CD4-positive, alpha-beta T cell (primary cell): ENCODE data around the gene LZIC. TPM values are rescaled to one million over a fixed set of nuclear protein-coding genes. Genes with fewer than 3 reads are reported as not detected.

Source experiments
- ATAC-seq: fragments of 200-7000 bp; cut with Tn5 transposase; one replicate; pipeline ENCODE4 v1.10.0; 2022; ENCODE audit warnings: mild to moderate bottlenecking; ENCODE audit not compliant: poor library complexity
- CTCF ChIA-PET: fragments of 350-600 bp; sonication (Branson Sonifier 250); formaldehyde crosslinking; loops from one replicate; lab custom pipeline; 2021; ENCODE audit warnings: antibody characterized with exemption, inconsistent platforms; lab: Charles Lee
- POLR2A ChIA-PET: fragments of 350-600 bp; sonication (Branson Sonifier 250); formaldehyde crosslinking; loops from one replicate; lab custom pipeline; 2021; ENCODE audit warnings: antibody characterized with exemption, inconsistent platforms; lab: Charles Lee
- DNase-seq, 14 experiments: peaks; one replicate each; pipeline ENCODE4 v3.0.0-alpha.2; 2013 to 2020; ENCODE audit warnings: mixed read lengths in 2 of 14
- H3K27ac ChIP-seq, 2 donors: one replicate each; pipeline versions ENCODE4 v1.5.1 to v1.7.0; 2013; ENCODE audit warnings: low read length in 2 of 2, low read depth in 1 of 2, mild to moderate bottlenecking in 1 of 2
- H3K27me3 ChIP-seq, 2 experiments: 1 replicate in 1 of 2; 2 replicates in 1 of 2; pipeline versions ENCODE4 v1.6.1 to v1.7.0; 2013; ENCODE audit warnings: low read length in 2 of 2, control low read depth in 1 of 2, mild to moderate bottlenecking in 1 of 2, moderate library complexity in 1 of 2; ENCODE audit not compliant: insufficient read depth in 2 of 2, control insufficient read depth in 1 of 2
- H3K36me3 ChIP-seq: one replicate; pipeline ENCODE4 v1.6.1; 2013; ENCODE audit warnings: low read length, control low read depth; ENCODE audit not compliant: insufficient read depth
- H3K4me1 ChIP-seq: one replicate; pipeline ENCODE4 v1.6.1; 2013; ENCODE audit warnings: low read length, control low read depth; ENCODE audit not compliant: insufficient read depth
- H3K4me3 ChIP-seq: one replicate; pipeline ENCODE4 v1.5.1; 2013; ENCODE audit warnings: mild to moderate bottlenecking, low read length, moderate library complexity
- H3K9me3 ChIP-seq, 2 experiments: 1 replicate in 1 of 2; 2 replicates in 1 of 2; pipeline versions ENCODE4 v1.6.1 to v1.7.0; 2013; ENCODE audit warnings: low read length in 2 of 2, mild to moderate bottlenecking in 2 of 2, control low read depth in 1 of 2, moderate library complexity in 1 of 2; ENCODE audit not compliant: control insufficient read depth in 1 of 2, insufficient read depth in 1 of 2
- H3K27ac Mint-ChIP-seq: one replicate; pipeline ENCODE4 v1.8.0; 2020; ENCODE audit warnings: mixed read lengths
- H3K27me3 Mint-ChIP-seq: one replicate; pipeline ENCODE4 v1.8.0; 2021; ENCODE audit warnings: mixed read lengths
- H3K36me3 Mint-ChIP-seq: one replicate; pipeline ENCODE4 v1.8.0; 2021; ENCODE audit warnings: low read depth, mixed read lengths
- H3K4me1 Mint-ChIP-seq: one replicate; pipeline ENCODE4 v1.8.0; 2021; ENCODE audit warnings: low read depth, mixed read lengths
- H3K4me3 Mint-ChIP-seq: one replicate; pipeline ENCODE4 v1.8.0; 2020; ENCODE audit warnings: mild to moderate bottlenecking, mixed read lengths
- H3K9me3 Mint-ChIP-seq: one replicate; pipeline ENCODE4 v1.8.0; 2020; ENCODE audit warnings: mixed read lengths
- CTCF ChIP-seq: fragments of 200-600 bp; IDR thresholded peaks from one replicate; pipeline ENCODE4 v1.8.0; 2022; ENCODE audit warnings: antibody characterized with exemption, mild to moderate bottlenecking
- intact Hi-C, 2 experiments: fragments of 100-400 bp; cut with DNase I in 1 of 2; cut with micrococcal nuclease in 1 of 2; formaldehyde crosslinking; loops; one replicate each; pipeline versions ENCODE4 v1.15.1 to v1.9.0; 2023 to 2025; cut with DNase I, micrococcal nuclease
- total RNA-seq, 174 experiments: library from RNA in 2 of 174; stranded (reverse) in 2 of 174; gene quantifications; one replicate each; pipeline ENCODE4 v1.2.3 and lab custom pipeline; 2021 to 2026

Gene LZIC
- total RNA-seq, 2 experiments from 2014 or later: 16.0 to 18.1 TPM

GRCh38 chr1:9927259-9927658 lies 15.9 kb downstream of the LZIC start:
- Mint-ChIP-seq H3K9me3 (no peaks in the 10 kb centered on the region), H3K36me3 (peaks cover 38% of the 10 kb centered on the region), H3K4me1 (no peaks in the 10 kb centered on the region), H3K4me3 (no peak overlapping the region), H3K27ac (no peak overlapping the region), H3K27me3 (no peaks in the 10 kb centered on the region)
- ATAC-seq: no peak
- peaks cover 30% of the 10 kb centered on the region for H3K36me3 ChIP-seq
- CTCF ChIA-PET: interaction anchor here (1.2 kb wide), 1 partner anchor 16 kb away, joined by 3 read pairs; the partner anchor contains the start of genes LZIC and NMNAT1
- H3K4me3 ChIP-seq: no peak overlapping the region
- H3K27ac ChIP-seq: no peak overlapping the region
- H3K27me3 ChIP-seq: no peaks in the 10 kb centered on the region
- TF ChIP-seq CTCF: no peak
- no peaks in the 10 kb centered on the region for H3K9me3 ChIP-seq
- no peaks in the 10 kb centered on the region for H3K4me1 ChIP-seq
- DNase-seq: no peak
- intact Hi-C loops: no loop called here
- POLR2A ChIA-PET: interaction anchor here (0.6 kb wide), 1 partner anchor 109 kb away, joined by 3 read pairs; no protein-coding TSS in a partner anchor

- Histone ChIP-seq H3K4me1 (no peaks in the 10 kb centered on the region), H3K36me3 (no peaks in the 10 kb centered on the region), H3K4me3 (no peak overlapping the region), H3K9me3 (no peaks in the 10 kb centered on the region), H3K27me3 (no peaks in the 10 kb centered on the region), H3K27ac (no peak overlapping the region)
- Mint-ChIP-seq H3K27ac (no peak overlapping the region), H3K4me3 (no peak overlapping the region), H3K27me3 (no peaks in the 10 kb centered on the region), H3K36me3 (peaks cover 10% of the 10 kb centered on the region), H3K4me1 (no peaks in the 10 kb centered on the region), H3K9me3 (no peaks in the 10 kb centered on the region)
- ChIA-PET POLR2A (no interaction called here), CTCF (no interaction called here)
- no peak for ATAC-seq
- DNase-seq: no peak
- intact Hi-C loops: no loop called here
- TF ChIP-seq CTCF: no peak
Observed at GRCh38 chr1:9922342-9922741, 20.8 kb downstream of the LZIC start.

- H3K36me3 ChIP-seq: no peaks in the 10 kb centered on the region
- CTCF ChIA-PET: no interaction called here
- H3K4me1 ChIP-seq: no peaks in the 10 kb centered on the region
- intact Hi-C loops: no loop called here
- no peak for DNase-seq
- POLR2A ChIA-PET: interaction anchor here (0.6 kb wide), 1 partner anchor 191 kb away, joined by 3 read pairs; no protein-coding TSS in a partner anchor
- H3K4me1 Mint-ChIP-seq: no peaks in the 10 kb centered on the region
- no peak overlapping the region for H3K4me3 Mint-ChIP-seq
- H3K27ac Mint-ChIP-seq: no peak overlapping the region
- H3K4me3 ChIP-seq: no peak overlapping the region
- no peaks in the 10 kb centered on the region for H3K9me3 Mint-ChIP-seq
- H3K27me3 Mint-ChIP-seq: no peaks in the 10 kb centered on the region
- no peak for ATAC-seq
- H3K9me3 ChIP-seq: no peaks in the 10 kb centered on the region
- no peaks in the 10 kb centered on the region for H3K27me3 ChIP-seq
- no peaks in the 10 kb centered on the region for H3K36me3 Mint-ChIP-seq
- no peak overlapping the region for H3K27ac ChIP-seq
- TF ChIP-seq CTCF: no peak
Observed at GRCh38 chr1:9920606-9921005, 22.6 kb downstream of the LZIC start.
